Measurements from ENCODE around the gene PABPN1L.

The PABPN1L gene

GRCh38 chr16:88861359-88861758 lies 5.1 kb downstream of the PABPN1L start:
- H3K4me3 ChIP-seq (ENCODE audit: low read depth, low read length), result no peak overlapping the region
- DNase-seq (ENCODE audit: low read depth), result no peak
- no peak for TF ChIP-seq CTCF (IDR thresholded peaks at IDR 0.05; ENCODE audit: low read depth, low read length, missing control alignments)

- DNase-seq (ENCODE audit: low read depth), result no peak
- no peak overlapping the region for H3K4me3 ChIP-seq (ENCODE audit: low read depth, low read length)
- TF ChIP-seq CTCF (IDR thresholded peaks at IDR 0.05; ENCODE audit: low read depth, low read length, missing control alignments), result no peak
These were observed 6.9 kb downstream of the PABPN1L start for GRCh38 chr16:88859381-88860091.

GRCh38 chr16:88857728-88858339 lies 8.6 kb downstream of the PABPN1L start:
- peak; percentile 44 for DNase-seq (ENCODE audit: low read depth)
- TF ChIP-seq CTCF (IDR thresholded peaks at IDR 0.05; ENCODE audit: low read depth, low read length, missing control alignments), result peak; percentile 80

GRCh38 chr16:88856828-88857727 lies 9.4 kb downstream of the PABPN1L start, which contains the start of the genes GALNS and TRAPPC2L:
Gene GALNS (minus strand): TSS chr16:88856947. CDS start chr16:88856877, 70 bp downstream.
Gene TRAPPC2L (plus strand): TSS chr16:88857127. CDS start chr16:88857151, 24 bp downstream.
- no peak for TF ChIP-seq CTCF (IDR thresholded peaks at IDR 0.05; ENCODE audit: low read depth, low read length, missing control alignments)
- peak within 1 kb of the TSS; percentile 93 for H3K4me3 ChIP-seq (ENCODE audit: low read depth, low read length)
- peak; percentile 65 for DNase-seq (ENCODE audit: low read depth)

More at GRCh38 chr16:88857728-88858339, 8.6 kb downstream of the PABPN1L start:
- peak overlapping the region; percentile 93 for H3K4me3 ChIP-seq (ENCODE audit: low read depth, low read length)

GRCh38 chr16:88856122-88856827 lies 10.2 kb downstream of the PABPN1L start:
- peak overlapping the region; percentile 93 for H3K4me3 ChIP-seq (ENCODE audit: low read depth, low read length)
- no peak for TF ChIP-seq CTCF (IDR thresholded peaks at IDR 0.05; ENCODE audit: low read depth, low read length, missing control alignments)
- DNase-seq (ENCODE audit: low read depth), result no peak

- TF ChIP-seq CTCF (IDR thresholded peaks at IDR 0.05; ENCODE audit: low read depth, low read length, missing control alignments), result no peak
- no peak for DNase-seq (ENCODE audit: low read depth)
- peak overlapping the region; percentile 62 for H3K4me3 ChIP-seq (ENCODE audit: low read depth, low read length)
These were observed 10.7 kb downstream of the PABPN1L start for GRCh38 chr16:88855736-88856121.

Data from GM12864 (cell line).